Ishikawa (cell line): ENCODE results near the gene THAP7.

Source experiments
- CEBPB ChIP-seq: IDR thresholded peaks from 2 replicates; pipeline ENCODE4 v1.6.1; 2012
- CREB1 ChIP-seq: IDR thresholded peaks from 2 replicates; pipeline ENCODE4 v1.6.1; 2012; ENCODE audit warnings: low read depth
- EGR1 ChIP-seq: IDR thresholded peaks from 2 replicates; pipeline ENCODE4 v1.6.1; 2012
- EP300 ChIP-seq: IDR thresholded peaks from 2 replicates; pipeline ENCODE4 v1.6.1; 2012; ENCODE audit warnings: borderline replicate concordance
- FOXM1 ChIP-seq: IDR thresholded peaks from 2 replicates; pipeline ENCODE4 v1.6.1; 2012; ENCODE audit warnings: low read depth, borderline replicate concordance
- MAX ChIP-seq: IDR thresholded peaks from 2 replicates; pipeline ENCODE4 v1.6.1; 2012
- NFIC ChIP-seq: IDR thresholded peaks from 2 replicates; pipeline ENCODE4 v1.6.1; 2012
- RAD21 ChIP-seq: IDR thresholded peaks from 2 replicates; pipeline ENCODE4 v1.6.1; 2012; ENCODE audit warnings: low read depth
- TAF1 ChIP-seq: IDR thresholded peaks from 2 replicates; pipeline ENCODE4 v1.6.1; 2012; ENCODE audit warnings: low read depth, mild to moderate bottlenecking
- TCF12 ChIP-seq: IDR thresholded peaks from 2 replicates; pipeline ENCODE4 v1.6.1; 2012; ENCODE audit warnings: low read depth
- TEAD4 ChIP-seq: IDR thresholded peaks from 2 replicates; pipeline ENCODE4 v1.6.1; 2012
- USF1 ChIP-seq: IDR thresholded peaks from 2 replicates; pipeline ENCODE4 v1.6.1; 2012
- YY1 ChIP-seq: IDR thresholded peaks from 2 replicates; pipeline ENCODE4 v1.6.1; 2012; ENCODE audit warnings: low read depth
- ZBTB7A ChIP-seq: IDR thresholded peaks from 2 replicates; pipeline ENCODE4 v1.6.1; 2012; ENCODE audit warnings: low read depth
- TF ChIP-seq, protein P1 (sequence below): IDR thresholded peaks from 2 replicates; pipeline ENCODE4 v1.6.1; 2012; ENCODE audit warnings: low read depth, mild to moderate bottlenecking

THAP7 gene

GRCh38 chr22:21038405-21038804 lies 36.5 kb upstream of the THAP7 start:
- TF ChIP-seq, protein P1, sequence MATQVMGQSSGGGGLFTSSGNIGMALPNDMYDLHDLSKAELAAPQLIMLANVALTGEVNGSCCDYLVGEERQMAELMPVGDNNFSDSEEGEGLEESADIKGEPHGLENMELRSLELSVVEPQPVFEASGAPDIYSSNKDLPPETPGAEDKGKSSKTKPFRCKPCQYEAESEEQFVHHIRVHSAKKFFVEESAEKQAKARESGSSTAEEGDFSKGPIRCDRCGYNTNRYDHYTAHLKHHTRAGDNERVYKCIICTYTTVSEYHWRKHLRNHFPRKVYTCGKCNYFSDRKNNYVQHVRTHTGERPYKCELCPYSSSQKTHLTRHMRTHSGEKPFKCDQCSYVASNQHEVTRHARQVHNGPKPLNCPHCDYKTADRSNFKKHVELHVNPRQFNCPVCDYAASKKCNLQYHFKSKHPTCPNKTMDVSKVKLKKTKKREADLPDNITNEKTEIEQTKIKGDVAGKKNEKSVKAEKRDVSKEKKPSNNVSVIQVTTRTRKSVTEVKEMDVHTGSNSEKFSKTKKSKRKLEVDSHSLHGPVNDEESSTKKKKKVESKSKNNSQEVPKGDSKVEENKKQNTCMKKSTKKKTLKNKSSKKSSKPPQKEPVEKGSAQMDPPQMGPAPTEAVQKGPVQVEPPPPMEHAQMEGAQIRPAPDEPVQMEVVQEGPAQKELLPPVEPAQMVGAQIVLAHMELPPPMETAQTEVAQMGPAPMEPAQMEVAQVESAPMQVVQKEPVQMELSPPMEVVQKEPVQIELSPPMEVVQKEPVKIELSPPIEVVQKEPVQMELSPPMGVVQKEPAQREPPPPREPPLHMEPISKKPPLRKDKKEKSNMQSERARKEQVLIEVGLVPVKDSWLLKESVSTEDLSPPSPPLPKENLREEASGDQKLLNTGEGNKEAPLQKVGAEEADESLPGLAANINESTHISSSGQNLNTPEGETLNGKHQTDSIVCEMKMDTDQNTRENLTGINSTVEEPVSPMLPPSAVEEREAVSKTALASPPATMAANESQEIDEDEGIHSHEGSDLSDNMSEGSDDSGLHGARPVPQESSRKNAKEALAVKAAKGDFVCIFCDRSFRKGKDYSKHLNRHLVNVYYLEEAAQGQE = peak; percentile 25; the same call in 1 of the 2 replicates
- TF ChIP-seq USF1 = no peak

DNA sequence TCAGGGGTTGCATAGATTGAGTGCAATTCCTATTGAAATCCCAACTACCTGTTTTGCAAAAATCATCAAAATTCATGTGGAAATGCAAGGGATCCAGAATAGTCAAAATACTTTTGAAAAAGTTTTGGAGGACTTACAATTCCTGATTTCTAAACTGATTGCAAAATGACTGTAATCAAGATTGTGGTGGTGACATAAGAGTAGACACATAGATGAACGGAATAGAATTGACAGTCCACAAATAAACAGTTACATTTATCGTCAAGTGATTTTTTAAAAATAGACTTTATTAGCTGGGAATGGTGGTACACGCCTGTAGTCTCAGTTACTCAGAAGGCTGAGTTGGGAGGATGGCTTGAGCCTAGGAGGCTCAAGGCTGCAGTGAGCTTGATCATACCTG lies 33.1 kb upstream of the THAP7 start:
- TF ChIP-seq CREB1 = no peak
- no peak for TF ChIP-seq YY1
- TF ChIP-seq ZBTB7A = no peak
- TF ChIP-seq TCF12 = no peak
- TF ChIP-seq USF1 = no peak
- TF ChIP-seq, protein P1 = no peak
- no peak for TF ChIP-seq FOXM1
- no peak for TF ChIP-seq EP300
- no peak for TF ChIP-seq MAX
- no peak for TF ChIP-seq TAF1
- no peak for TF ChIP-seq NFIC
- TF ChIP-seq RAD21 = no peak
- TF ChIP-seq TEAD4 = no peak
- no peak for TF ChIP-seq EGR1

DNA sequence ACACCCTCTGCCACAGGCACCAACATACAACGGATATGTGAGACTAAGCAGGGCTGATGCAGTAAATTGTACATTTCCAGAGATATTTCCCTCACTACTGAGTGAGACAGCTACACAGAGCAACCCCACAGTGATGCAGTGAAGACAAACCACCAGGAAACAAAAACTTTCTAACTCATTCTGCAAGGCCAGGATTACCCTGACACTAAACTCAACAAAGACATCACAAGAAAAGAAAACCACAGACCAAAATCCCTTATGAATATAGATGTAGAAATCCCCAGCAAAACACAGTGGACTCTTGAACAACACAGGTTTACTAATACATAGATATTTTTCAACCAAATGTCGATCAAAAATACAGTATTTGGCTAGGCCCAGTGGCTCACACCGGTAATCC lies 32.0 kb upstream of the THAP7 start:
- TF ChIP-seq EGR1 = no peak
- no peak for TF ChIP-seq NFIC
- TF ChIP-seq USF1 = no peak
- no peak for TF ChIP-seq MAX
- no peak for TF ChIP-seq TAF1
- no peak for TF ChIP-seq YY1
- TF ChIP-seq CREB1 = no peak
- no peak for TF ChIP-seq CEBPB
- no peak for TF ChIP-seq FOXM1

- TF ChIP-seq ZBTB7A (no peak), NFIC (no peak), FOXM1 (no peak), EP300 (no peak), MAX (no peak), YY1 (no peak), CEBPB (no peak), CREB1 (no peak), USF1 (no peak), TAF1 (no peak)
Measured at GRCh38 chr22:21032868-21033688, 31.2 kb upstream of the THAP7 start.
